ENCODE data around the gene FBF1.
"Not testable (repeated sequence)": the region's sequence is repeated elsewhere in the genome, so short reads cannot be mapped to it uniquely, and the experiment has no call there.

The FBF1 gene

GRCh38 chr17:75895370-75896155 lies 45.3 kb downstream of the FBF1 start:
- DNase-seq (ENCODE audit: low read depth in 2 of 3, low spot score in 1 of 3) = no peak

DNA sequence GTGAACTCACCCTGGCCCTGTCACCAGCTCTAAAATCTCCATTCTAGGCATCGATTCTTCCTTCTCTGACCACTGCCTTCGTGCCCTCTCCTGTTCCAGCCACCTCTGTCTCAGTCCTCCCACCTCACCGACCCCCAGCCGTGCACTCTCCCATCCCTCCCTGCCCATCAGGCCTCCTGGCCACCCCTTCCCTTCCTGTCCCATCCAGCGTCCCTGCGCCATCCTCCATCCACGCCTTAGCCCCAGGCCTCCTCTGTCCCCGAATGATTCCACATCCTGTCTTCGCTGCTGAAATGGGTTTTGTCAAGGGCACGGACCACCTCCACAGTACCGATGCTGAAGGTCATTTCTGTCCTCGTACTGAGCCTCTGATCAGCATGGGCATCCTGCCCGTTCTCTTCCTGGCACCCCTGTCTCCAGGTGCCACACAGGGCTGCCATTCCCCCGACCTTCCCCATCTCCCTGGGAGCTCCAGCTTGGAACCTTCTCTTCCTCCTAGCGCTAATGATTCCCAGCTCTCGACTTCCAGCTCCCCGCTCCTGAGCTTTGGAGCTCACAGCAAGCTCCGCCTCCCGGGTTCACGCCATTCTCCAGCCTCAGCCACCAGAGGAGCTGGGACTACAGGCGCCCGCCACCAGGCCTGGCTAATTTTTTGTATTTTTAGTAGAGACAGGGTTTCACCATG lies 46.7 kb downstream of the FBF1 start:
- DNase-seq (ENCODE audit: low read depth in 2 of 3, low spot score in 1 of 3) = no peak

- DNase-seq (ENCODE audit: low read depth in 2 of 3, low spot score in 1 of 3) = no peak
These were observed 47.4 kb downstream of the FBF1 start for GRCh38 chr17:75893305-75894048.

GRCh38 chr17:75892556-75893224 lies 48.2 kb downstream of the FBF1 start:
- DNase-seq (ENCODE audit: low read depth in 2 of 3, low spot score in 1 of 3) = no peak

- no peak for DNase-seq (ENCODE audit: low read depth in 2 of 3, low spot score in 1 of 3)
These were observed 49.0 kb downstream of the FBF1 start for GRCh38 chr17:75891605-75892555.

GRCh38 chr17:75891022-75891604 lies 49.7 kb downstream of the FBF1 start:
- no peak for DNase-seq (ENCODE audit: low read depth in 2 of 3, low spot score in 1 of 3)

DNA sequence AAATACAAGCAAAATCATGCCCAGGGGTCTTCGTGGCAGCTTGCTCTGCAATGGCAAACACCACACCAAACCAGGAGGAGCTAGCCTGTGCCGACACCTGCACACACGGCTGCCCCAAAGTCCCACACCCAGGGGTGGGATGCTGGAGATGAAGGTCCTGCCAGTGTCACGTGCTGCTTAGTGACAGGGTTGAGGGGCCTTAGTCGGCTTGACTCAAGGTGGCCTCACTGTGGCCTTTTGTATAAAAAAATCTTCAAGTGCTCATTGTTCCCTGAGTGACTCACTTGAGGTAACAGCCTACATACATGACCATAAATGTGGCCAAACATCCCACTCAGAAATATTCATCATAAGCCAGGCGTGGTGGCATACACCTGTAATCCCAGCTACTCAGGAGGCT lies 51.4 kb downstream of the FBF1 start:
- no peak for DNase-seq (ENCODE audit: low read depth in 2 of 3, low spot score in 1 of 3)

DNA sequence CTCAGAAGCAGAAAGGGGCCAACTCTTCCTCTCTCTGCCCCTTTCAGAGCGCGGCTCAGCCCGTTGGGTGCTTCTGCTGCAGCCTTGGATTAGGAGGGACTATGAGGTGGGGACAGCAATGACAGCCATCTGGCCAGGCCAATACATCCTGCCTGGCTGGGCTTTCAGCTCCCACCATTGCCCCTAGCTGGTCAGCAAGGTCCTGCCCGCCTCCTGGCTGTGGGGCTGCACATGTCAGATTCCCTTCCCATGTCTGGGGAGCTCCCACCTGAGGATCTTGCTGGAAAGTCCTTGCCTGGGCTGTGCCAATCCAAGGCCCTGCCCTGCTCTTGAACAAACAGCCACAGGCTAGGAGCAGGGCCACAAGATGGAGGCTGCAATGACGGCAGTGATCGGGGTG lies 52.4 kb downstream of the FBF1 start:
- DNase-seq (ENCODE audit: low read depth in 2 of 3, low spot score in 1 of 3) = no peak

DNA sequence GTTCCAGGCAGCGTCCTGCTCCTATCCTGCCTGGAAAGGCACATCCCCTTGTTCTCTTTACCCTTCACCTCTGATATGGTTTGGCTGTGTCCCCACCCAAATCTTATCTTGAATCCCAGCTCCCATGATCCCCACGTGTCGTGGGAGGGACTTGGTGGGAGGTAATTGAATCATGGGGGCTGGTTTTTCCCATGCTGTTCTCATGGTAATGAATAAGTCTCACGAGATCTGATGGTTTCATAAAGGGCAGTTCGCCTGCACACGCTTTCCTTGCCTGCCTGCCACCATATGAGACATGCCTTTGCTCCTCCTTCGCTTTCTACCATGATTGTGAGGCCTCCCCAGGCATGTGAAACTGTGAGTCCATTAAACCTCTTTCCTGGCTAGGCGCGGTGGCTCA lies 55.0 kb downstream of the FBF1 start:
- not testable (repeated sequence) for DNase-seq (ENCODE audit: low read depth in 2 of 3, low spot score in 1 of 3)

DNA sequence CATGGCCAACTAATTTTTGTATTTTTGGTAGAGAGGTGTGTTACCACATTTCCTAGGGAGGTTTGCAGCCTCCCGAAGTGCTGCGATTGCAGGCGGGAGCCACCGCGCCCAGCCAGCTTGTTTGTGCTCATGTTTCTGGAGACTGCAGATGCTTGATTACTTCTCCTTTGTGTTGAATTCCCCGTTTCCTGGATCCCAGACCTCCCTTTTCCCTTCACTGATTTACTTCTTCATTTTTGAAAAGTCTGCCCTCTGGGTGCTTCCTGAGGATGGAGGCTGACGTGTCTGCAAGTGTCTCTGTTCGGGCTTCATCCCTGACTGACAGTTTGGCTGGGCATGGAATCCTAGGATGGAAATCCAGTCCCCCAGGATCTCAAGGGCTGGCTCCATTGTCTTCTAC lies 55.4 kb downstream of the FBF1 start:
- no peak for DNase-seq (ENCODE audit: low read depth in 2 of 3, low spot score in 1 of 3)

- no peak for DNase-seq (ENCODE audit: low read depth in 2 of 3, low spot score in 1 of 3)
These were observed 59.0 kb downstream of the FBF1 start for GRCh38 chr17:75881678-75882454.

DNA sequence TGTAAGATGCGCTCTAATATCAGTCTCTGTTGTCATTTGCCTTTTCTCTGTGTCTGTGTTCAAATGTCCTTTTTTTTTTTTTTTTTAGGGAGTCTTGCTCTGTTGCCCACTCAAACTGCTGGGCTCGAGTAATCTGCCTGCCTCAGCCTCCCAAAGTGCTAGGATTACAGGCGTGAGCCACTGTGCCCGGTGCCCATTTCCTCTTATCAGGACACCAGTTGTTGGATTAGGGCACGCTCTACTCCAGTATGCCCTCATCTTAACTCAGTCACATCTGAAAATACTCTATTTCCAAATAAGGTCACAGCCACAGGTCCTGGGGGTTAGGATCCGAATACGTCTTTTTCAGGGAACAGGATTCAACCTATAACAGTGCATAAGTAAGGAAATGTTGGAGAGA lies 60.6 kb downstream of the FBF1 start:
- DNase-seq (ENCODE audit: low read depth in 2 of 3, low spot score in 1 of 3) = no peak

- DNase-seq (ENCODE audit: low read depth in 2 of 3, low spot score in 1 of 3) = no peak
These were observed 62.5 kb downstream of the FBF1 start, which contains the start of gene TRIM47 for GRCh38 chr17:75878174-75878998. Gene TRIM47, minus strand, starts transcription at chr17:75878581. Its CDS starts 33 bp downstream, at chr17:75878548.

DNA sequence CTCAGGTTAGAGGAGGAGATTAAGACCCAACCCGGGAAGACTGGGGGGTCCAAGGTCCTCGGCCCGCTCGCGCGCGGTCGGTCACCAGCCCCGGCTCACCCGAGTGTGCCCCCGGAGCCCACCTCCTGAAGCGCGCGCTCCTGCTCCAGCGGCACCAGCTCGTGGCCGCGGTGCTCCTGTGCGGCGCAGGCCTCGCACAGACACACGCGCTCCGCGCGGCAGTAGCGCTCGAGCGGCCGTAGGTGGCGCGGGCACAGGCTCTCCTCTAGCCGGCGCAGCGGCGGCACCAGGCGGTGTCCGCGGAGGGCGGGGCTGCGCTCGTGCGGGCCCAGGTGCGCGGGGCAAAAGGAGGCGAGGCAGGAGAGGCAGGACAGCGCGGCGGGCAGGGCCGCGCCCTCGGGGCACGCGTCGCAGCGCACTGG lies 63.1 kb downstream of the FBF1 start:
- peak in 1 of 3 donors; percentile 71 for DNase-seq (ENCODE audit: low read depth in 2 of 3, low spot score in 1 of 3)

DNA sequence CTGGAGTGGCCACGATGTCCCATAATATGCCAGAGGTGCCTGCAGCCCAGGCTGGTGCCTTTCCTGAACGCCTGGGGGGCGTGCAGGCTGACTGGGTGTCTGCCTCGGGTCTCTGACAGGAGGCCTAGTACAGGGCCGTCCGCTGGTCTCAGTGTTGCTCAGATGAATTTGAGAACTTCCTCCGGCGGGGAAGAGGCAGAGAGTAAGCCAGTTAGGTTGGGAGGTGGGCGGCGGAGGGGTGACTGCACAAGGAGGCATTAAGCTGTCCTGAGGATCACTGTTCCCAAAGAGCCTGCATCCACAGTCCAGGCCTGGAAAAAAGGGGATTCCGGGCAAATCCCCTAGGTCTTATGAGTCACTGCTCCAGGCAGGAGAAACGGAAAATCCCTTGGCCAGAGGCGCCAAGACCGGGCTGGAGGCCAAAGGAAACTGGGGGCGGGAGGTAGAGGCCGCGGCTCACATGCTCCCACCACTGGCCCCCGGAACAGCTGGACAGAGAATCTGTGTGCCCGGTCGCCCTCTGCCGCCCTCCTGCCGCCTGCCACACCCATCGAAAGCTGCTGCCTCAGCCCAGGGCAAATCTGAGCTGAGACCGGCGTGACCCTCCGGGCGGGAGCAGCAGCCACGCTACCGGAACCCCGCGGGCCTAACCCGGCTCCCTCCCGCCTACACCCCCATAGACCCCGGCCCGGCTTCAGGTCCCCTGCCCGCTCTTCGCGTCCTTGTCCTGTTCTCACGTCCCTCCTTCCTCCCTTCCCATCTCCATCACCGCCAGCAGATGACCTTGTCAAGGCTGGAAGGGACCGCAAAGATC lies 63.7 kb downstream of the FBF1 start:
- no peak for DNase-seq (ENCODE audit: low read depth in 2 of 3, low spot score in 1 of 3)

- peak in 1 of 3 donors; percentile 39 for DNase-seq (ENCODE audit: low read depth in 2 of 3, low spot score in 1 of 3)
These were observed 64.5 kb downstream of the FBF1 start for GRCh38 chr17:75876190-75876937.

DNA sequence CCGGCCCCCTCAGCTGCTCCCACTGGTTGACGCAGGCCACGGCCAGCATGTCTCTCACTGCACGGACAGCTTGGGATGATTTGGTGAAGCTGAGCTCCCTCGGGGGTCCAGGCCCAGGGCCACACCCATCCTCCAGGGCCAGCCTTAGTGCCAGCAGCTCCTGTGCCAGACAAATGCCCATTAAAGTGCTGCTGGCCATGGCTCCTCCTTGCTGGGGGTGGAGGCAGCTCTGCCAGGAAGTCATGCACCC lies 65.0 kb downstream of the FBF1 start:
- no peak for DNase-seq (ENCODE audit: low read depth in 2 of 3, low spot score in 1 of 3)
